ENCODE data around the gene EGFL8.
A peak's percentile ranks its signal among the peaks of the same experiment; 100 is the strongest.

Gene EGFL8

DNA sequence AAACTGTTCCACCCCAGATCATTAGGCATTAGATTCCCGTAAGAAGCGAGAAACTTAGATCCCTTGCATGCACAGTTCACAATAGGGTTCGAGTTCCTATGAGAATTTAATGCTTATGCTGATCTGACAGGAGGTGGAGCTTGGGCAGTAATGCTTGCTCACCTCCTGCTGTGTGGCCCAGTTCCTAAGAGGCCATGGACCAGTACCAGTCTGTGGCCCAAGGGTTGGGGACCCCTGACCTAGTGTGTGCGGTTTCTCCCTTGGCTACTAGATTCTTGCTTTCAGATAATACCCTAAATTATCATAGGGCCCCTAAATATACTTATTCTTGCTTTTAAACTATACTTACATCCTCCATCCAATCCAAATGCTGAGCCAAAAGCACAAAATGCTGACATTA lies 30.0 kb downstream of the EGFL8 start:
- Histone ChIP-seq H3K27ac (ENCODE audit: low read length) (peak overlapping the region; percentile 86), H3K4me2 (ENCODE audit: low read length) (peak overlapping the region; percentile 97), H3K4me3 (ENCODE audit: low read length) (no peak overlapping the region; the same call in 1 of the 2 replicates), H3K36me3 (replicated peaks; ENCODE audit: low read depth, low read length) (peaks cover 5% of the 10 kb centered on the region), H3K27me3 (ENCODE audit: low read depth, low read length) (no peaks in the 10 kb centered on the region), H3K79me2 (ENCODE audit: low read length) (peaks cover 28% of the 10 kb centered on the region), H3K4me1 (ENCODE audit: low read length) (peaks cover 38% of the 10 kb centered on the region), H3K9ac (ENCODE audit: low read length) (no peak overlapping the region), H3K9me3 (ENCODE audit: insufficient read depth, low read length) (no peaks in the 10 kb centered on the region), H2AFZ (ENCODE audit: low read depth, low read length) (no peak overlapping the region), H4K20me1 (ENCODE audit: insufficient read depth, low read length) (no peaks in the 10 kb centered on the region)
- no peak for TF ChIP-seq EZH2phosphoT487 (IDR thresholded peaks at IDR 0.05; ENCODE audit: low read depth)
- TF ChIP-seq, protein P1, sequence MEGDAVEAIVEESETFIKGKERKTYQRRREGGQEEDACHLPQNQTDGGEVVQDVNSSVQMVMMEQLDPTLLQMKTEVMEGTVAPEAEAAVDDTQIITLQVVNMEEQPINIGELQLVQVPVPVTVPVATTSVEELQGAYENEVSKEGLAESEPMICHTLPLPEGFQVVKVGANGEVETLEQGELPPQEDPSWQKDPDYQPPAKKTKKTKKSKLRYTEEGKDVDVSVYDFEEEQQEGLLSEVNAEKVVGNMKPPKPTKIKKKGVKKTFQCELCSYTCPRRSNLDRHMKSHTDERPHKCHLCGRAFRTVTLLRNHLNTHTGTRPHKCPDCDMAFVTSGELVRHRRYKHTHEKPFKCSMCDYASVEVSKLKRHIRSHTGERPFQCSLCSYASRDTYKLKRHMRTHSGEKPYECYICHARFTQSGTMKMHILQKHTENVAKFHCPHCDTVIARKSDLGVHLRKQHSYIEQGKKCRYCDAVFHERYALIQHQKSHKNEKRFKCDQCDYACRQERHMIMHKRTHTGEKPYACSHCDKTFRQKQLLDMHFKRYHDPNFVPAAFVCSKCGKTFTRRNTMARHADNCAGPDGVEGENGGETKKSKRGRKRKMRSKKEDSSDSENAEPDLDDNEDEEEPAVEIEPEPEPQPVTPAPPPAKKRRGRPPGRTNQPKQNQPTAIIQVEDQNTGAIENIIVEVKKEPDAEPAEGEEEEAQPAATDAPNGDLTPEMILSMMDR (IDR thresholded peaks at IDR 0.05; ENCODE audit: low read depth, low read length), result no peak

DNA sequence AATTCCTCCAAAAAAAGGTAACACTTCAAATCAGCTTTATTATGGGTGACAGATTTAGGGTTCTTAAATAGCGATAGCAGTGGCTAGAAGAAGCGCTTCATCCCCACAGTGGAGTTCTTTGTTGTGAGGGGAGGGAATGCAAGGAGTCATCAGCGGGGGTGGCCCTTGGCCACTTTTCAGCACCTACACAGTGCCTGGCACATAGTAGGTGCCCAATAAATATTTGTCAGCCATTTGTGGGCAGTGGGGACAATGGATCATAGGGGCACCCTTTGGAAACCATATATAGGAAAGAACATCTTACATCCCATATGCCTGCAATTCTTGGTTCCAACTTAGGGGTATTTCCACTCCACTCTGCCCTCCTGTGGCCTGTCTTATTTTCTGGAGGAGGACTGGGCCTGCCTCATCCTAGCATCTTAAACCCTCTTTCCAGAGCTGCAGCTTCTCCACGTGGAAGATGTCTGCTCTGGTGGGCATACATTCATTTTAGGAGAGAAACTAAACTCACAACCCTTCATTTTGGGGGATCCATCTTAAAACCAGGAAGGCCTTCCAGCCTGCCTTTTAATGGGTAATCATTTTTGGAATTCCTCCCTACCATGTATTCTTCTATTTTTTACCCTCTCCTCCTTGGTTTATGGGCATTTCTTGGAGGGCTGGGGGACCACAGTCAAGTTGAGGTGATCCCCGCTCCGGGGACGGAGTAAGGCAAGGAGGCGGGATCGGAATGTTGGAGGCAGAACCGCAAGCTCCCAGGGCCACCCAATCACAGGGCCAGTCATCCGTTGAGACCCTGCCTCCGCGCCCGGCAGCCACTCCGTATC lies 30.6 kb downstream of the EGFL8 start:
- H3K9me3 ChIP-seq (ENCODE audit: insufficient read depth, low read length), result no peaks in the 10 kb centered on the region
- TF ChIP-seq EZH2phosphoT487 (IDR thresholded peaks at IDR 0.05; ENCODE audit: low read depth), result no peak
- TF ChIP-seq, protein P1 (IDR thresholded peaks at IDR 0.05; ENCODE audit: low read depth, low read length), result peak; percentile 61
- peak overlapping the region; percentile 96 for H3K9ac ChIP-seq (ENCODE audit: low read length)
- H3K79me2 ChIP-seq (ENCODE audit: low read length), result peaks cover 22% of the 10 kb centered on the region
- no peaks in the 10 kb centered on the region for H4K20me1 ChIP-seq (ENCODE audit: insufficient read depth, low read length)
- peak overlapping the region; percentile 97 for H3K4me2 ChIP-seq (ENCODE audit: low read length)
- peak overlapping the region; percentile 89 for H3K4me3 ChIP-seq (ENCODE audit: low read length)
- no peak overlapping the region for H2AFZ ChIP-seq (ENCODE audit: low read depth, low read length)
- H3K36me3 ChIP-seq (replicated peaks; ENCODE audit: low read depth, low read length), result peaks cover 4% of the 10 kb centered on the region
- H3K27ac ChIP-seq (ENCODE audit: low read length), result peak overlapping the region; percentile 86
- no peaks in the 10 kb centered on the region for H3K27me3 ChIP-seq (ENCODE audit: low read depth, low read length)
- peaks cover 38% of the 10 kb centered on the region for H3K4me1 ChIP-seq (ENCODE audit: low read length)

DNA sequence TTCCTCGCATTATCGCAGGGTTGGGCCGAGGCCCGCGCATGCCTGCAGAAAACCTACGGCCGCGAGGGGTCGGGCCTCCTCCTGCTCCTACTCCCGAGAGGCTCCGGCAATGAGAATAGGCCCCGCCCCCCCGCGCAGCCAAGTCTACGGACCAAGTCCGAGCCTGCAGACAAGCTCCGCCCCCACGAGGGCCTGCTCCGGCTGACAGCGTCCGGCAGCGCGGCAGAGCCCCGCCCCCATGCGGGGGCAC lies 31.2 kb downstream of the EGFL8 start:
- no peak overlapping the region for H2AFZ ChIP-seq (ENCODE audit: low read depth, low read length)
- H3K9ac ChIP-seq (ENCODE audit: low read length), result peak overlapping the region; percentile 96; the same call in 1 of the 2 replicates
- no peaks in the 10 kb centered on the region for H4K20me1 ChIP-seq (ENCODE audit: insufficient read depth, low read length)
- peak overlapping the region; percentile 86; the same call in 1 of the 2 replicates for H3K27ac ChIP-seq (ENCODE audit: low read length)
- TF ChIP-seq EZH2phosphoT487 (IDR thresholded peaks at IDR 0.05; ENCODE audit: low read depth), result no peak
- no peaks in the 10 kb centered on the region for H3K27me3 ChIP-seq (ENCODE audit: low read depth, low read length)
- H3K79me2 ChIP-seq (ENCODE audit: low read length), result peaks cover 18% of the 10 kb centered on the region
- H3K4me1 ChIP-seq (ENCODE audit: low read length), result peaks cover 38% of the 10 kb centered on the region
- peak overlapping the region; percentile 92 for H3K4me3 ChIP-seq (ENCODE audit: low read length)
- H3K36me3 ChIP-seq (replicated peaks; ENCODE audit: low read depth, low read length), result peaks cover 4% of the 10 kb centered on the region
- no peaks in the 10 kb centered on the region for H3K9me3 ChIP-seq (ENCODE audit: insufficient read depth, low read length)
- 0 out of 2 replicates have a peak overlapping the region, but pooled peaks have one; percentile 97 for H3K4me2 ChIP-seq (ENCODE audit: low read length)

DNA sequence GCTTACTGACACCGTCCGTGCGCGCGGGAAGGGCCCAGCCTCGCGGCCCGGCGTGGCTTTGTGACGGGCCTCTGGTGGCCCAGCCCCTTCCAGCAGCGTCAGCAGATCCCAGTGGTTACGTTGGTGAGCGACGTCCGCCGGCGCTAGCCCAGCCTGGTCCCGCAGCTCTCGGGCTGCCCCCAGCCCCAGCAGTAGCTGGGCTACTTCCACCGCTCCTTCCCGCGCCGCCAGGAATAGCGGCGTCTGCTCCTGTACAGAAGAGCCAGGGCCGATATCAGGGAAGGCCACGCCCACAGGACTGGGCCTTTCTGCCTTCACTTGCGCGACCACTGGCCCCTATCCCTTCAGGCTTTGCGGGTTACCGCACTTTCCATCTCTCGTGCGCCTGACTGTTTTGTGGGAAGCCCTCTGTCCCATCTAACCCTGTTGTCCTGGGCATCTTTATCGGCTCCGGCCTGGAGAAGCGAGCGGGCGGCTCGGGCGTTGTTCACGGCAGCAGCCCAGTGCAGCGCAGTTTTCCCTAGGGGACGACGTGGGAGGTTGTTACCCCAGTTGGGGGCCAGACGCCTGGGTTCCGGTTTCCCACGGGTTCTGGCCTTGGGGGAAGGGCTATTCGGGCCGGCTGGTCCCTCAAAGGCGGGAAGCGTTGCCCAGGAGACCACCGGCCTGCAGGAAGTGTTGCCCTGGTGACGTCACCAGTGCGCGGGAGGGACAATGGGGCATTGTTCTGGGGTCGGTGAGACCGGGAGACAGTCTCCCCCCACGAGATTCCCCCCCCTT lies 31.7 kb downstream of the EGFL8 start:
- H3K36me3 ChIP-seq (replicated peaks; ENCODE audit: low read depth, low read length), result peaks cover 2% of the 10 kb centered on the region
- peaks cover 13% of the 10 kb centered on the region for H3K79me2 ChIP-seq (ENCODE audit: low read length)
- H3K27ac ChIP-seq (ENCODE audit: low read length), result peak overlapping the region; percentile 86
- H3K4me2 ChIP-seq (ENCODE audit: low read length), result peak overlapping the region; percentile 83
- no peak for TF ChIP-seq EZH2phosphoT487 (IDR thresholded peaks at IDR 0.05; ENCODE audit: low read depth)
- TF ChIP-seq, protein P1 (IDR thresholded peaks at IDR 0.05; ENCODE audit: low read depth, low read length), result no peak
- H2AFZ ChIP-seq (ENCODE audit: low read depth, low read length), result no peak overlapping the region; the same call in 1 of the 2 replicates
- H4K20me1 ChIP-seq (ENCODE audit: insufficient read depth, low read length), result no peaks in the 10 kb centered on the region
- H3K4me1 ChIP-seq (ENCODE audit: low read length), result peaks cover 34% of the 10 kb centered on the region
- H3K4me3 ChIP-seq (ENCODE audit: low read length), result peak overlapping the region; percentile 92
- no peaks in the 10 kb centered on the region for H3K27me3 ChIP-seq (ENCODE audit: low read depth, low read length)
- peak overlapping the region; percentile 98 for H3K9ac ChIP-seq (ENCODE audit: low read length)
- no peaks in the 10 kb centered on the region for H3K9me3 ChIP-seq (ENCODE audit: insufficient read depth, low read length)
